HG03097 (cell line): ENCODE data around the gene CEP68.
"Not testable (repeated sequence)": the region's sequence is repeated elsewhere in the genome, so short reads cannot be mapped to it uniquely, and the experiment has no call there.

Source experiments
- ATAC-seq: cut with Tn5 transposase; IDR thresholded peaks from one replicate; pipeline ENCODE4 v1.9.1; 2021; ENCODE audit not compliant: unreplicated experiment, low FRiP score

CEP68 gene

GRCh38 chr2:65125457-65125856, 69.2 kb downstream of the CEP68 start:
- not testable (repeated sequence) for ATAC-seq

- no peak for ATAC-seq
Measured at GRCh38 chr2:65128297-65129190, 72.3 kb downstream of the CEP68 start.

- peak; percentile 5 for ATAC-seq
Measured at GRCh38 chr2:65129286-65129825, 73.1 kb downstream of the CEP68 start.

GRCh38 chr2:65129826-65130663, 73.8 kb downstream of the CEP68 start, which contains the start of gene RAB1A:
Gene RAB1A, minus strand, starts transcription at chr2:65130106. Its CDS starts 191 bp downstream, at chr2:65129915.
- ATAC-seq: peak; percentile 98

- ATAC-seq: peak; percentile 20
Measured at GRCh38 chr2:65130664-65131175, 74.5 kb downstream of the CEP68 start.

- not testable (repeated sequence) for ATAC-seq
Measured at GRCh38 chr2:65132930-65133329, 76.7 kb downstream of the CEP68 start.

GRCh38 chr2:65133626-65134025, 77.4 kb downstream of the CEP68 start:
- no peak for ATAC-seq

GRCh38 chr2:65134158-65134557, 77.9 kb downstream of the CEP68 start:
- no peak for ATAC-seq

- ATAC-seq: no peak
Measured at GRCh38 chr2:65136253-65136652, 80.0 kb downstream of the CEP68 start.
